PFSK-1 (cell line): ENCODE results near the gene MRPL36.

ENCODE experiments used
- FOXP2 ChIP-seq: optimal IDR thresholded peaks from 2 replicates; pipeline ENCODE3; 2011; ENCODE audit warnings: borderline replicate concordance, control low read depth, inconsistent platforms; ENCODE audit not compliant: insufficient read depth; ENCODE audit errors: extremely low read length, extremely low read depth
- POLR2AphosphoS5 ChIP-seq: IDR thresholded peaks from 2 replicates; pipeline ENCODE4 v1.6.1; 2012; ENCODE audit warnings: low read depth, mild to moderate bottlenecking, control low read depth, low read length, moderate library complexity
- SIN3A ChIP-seq: IDR thresholded peaks from 2 replicates; pipeline ENCODE4 v1.6.1; 2012; ENCODE audit warnings: mild to moderate bottlenecking, low read length, moderate library complexity, borderline replicate concordance; ENCODE audit not compliant: insufficient read depth
- TAF1 ChIP-seq: IDR thresholded peaks from 2 replicates; pipeline ENCODE4 v1.6.1; 2012; ENCODE audit warnings: low read length, control low read depth, borderline replicate concordance; ENCODE audit not compliant: insufficient read depth
- TF ChIP-seq, protein P1 (sequence below), 2 experiments: IDR thresholded peaks; 2 replicates each; pipeline versions ENCODE4 v1.6.1 to v1.8.0; 2011 to 2012; ENCODE audit warnings: low read depth in 2 of 2, low read length in 2 of 2, control low read depth in 1 of 2, inconsistent platforms in 1 of 2, mild to moderate bottlenecking in 1 of 2, moderate library complexity in 1 of 2; ENCODE audit not compliant: insufficient read depth in 1 of 2

DNA sequence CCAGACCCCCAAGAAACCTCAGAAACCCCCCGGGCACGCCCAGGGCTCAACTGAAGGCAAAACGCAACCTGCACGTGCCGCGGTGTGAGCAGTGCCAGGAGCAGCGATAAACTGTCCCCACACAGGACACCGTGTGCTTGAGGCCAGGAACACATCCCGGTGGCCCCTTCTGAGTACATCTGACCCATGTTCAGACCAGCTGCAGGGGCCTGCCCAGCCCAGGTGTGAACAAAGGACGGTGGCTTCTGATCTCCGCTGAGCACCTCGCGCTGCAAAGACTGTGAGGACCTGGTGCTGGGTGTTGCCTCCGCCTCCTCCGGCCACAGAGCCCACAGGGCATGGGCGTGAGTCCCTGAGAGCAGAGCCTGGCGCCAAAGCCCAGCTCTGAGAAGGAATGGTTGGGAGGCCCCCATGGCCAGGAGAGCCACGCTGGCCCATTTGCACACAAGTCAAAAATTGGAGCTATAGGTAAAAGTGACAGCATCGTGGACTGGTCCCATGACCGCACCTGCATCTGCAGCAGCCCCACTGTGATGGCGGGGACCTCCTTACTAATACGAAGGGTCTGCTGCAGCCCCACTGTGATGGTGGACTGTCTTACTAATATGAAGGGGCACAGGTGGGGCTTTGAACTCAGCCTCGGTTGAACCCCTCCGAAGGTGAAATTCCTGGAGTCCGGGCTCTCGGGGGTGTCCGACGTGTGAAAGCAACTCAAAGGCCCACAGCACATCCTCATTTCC is 33.0 kb upstream of the MRPL36 start:
- TF ChIP-seq, protein P1, sequence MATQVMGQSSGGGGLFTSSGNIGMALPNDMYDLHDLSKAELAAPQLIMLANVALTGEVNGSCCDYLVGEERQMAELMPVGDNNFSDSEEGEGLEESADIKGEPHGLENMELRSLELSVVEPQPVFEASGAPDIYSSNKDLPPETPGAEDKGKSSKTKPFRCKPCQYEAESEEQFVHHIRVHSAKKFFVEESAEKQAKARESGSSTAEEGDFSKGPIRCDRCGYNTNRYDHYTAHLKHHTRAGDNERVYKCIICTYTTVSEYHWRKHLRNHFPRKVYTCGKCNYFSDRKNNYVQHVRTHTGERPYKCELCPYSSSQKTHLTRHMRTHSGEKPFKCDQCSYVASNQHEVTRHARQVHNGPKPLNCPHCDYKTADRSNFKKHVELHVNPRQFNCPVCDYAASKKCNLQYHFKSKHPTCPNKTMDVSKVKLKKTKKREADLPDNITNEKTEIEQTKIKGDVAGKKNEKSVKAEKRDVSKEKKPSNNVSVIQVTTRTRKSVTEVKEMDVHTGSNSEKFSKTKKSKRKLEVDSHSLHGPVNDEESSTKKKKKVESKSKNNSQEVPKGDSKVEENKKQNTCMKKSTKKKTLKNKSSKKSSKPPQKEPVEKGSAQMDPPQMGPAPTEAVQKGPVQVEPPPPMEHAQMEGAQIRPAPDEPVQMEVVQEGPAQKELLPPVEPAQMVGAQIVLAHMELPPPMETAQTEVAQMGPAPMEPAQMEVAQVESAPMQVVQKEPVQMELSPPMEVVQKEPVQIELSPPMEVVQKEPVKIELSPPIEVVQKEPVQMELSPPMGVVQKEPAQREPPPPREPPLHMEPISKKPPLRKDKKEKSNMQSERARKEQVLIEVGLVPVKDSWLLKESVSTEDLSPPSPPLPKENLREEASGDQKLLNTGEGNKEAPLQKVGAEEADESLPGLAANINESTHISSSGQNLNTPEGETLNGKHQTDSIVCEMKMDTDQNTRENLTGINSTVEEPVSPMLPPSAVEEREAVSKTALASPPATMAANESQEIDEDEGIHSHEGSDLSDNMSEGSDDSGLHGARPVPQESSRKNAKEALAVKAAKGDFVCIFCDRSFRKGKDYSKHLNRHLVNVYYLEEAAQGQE (IDR thresholded peaks at IDR 0.05; ENCODE audit: insufficient read depth in 1 of 2, low read depth in 2 of 2, low read length in 2 of 2), result no peak
- TF ChIP-seq POLR2AphosphoS5, result no peak
- TF ChIP-seq SIN3A, result no peak
- TF ChIP-seq TAF1, result no peak
- no peak for TF ChIP-seq FOXP2
